ENCODE results near the gene EIF6. TPM values are rescaled to one million over a fixed set of nuclear protein-coding genes. Genes with fewer than 3 reads are reported as not detected.

EIF6 gene
- total RNA-seq, 1 experiment from 2014 or later = 180 TPM

- no peak overlapping the region for H3K27ac ChIP-seq (ENCODE audit: low read depth, low read length, poor library complexity, severe bottlenecking)
- CTCF ChIA-PET = interaction anchor here (0.6 to 1.0 kb wide), 6 partner anchors 43 to 393 kb away, joined by 3 to 5 read pairs (median 3); no protein-coding TSS in a partner anchor
Measured at GRCh38 chr20:35269055-35269781, 15.4 kb downstream of the EIF6 start.

GRCh38 chr20:35267092-35267491 lies 17.5 kb downstream of the EIF6 start:
- no TSS peak for BruUV-seq (replicated peaks)
- ChIA-PET CTCF (no interaction called here), POLR2A (ENCODE audit: low non-redundant PET) (no interaction called here)
- no peak for DNase-seq (ENCODE audit: low spot score)
- no peaks in the 10 kb centered on the region for H3K9me3 ChIP-seq (ENCODE audit: low read depth, low read length, poor library complexity, severe bottlenecking)
- TF ChIP-seq CTCF (conservative IDR thresholded peaks at IDR 0.05; ENCODE audit: low read depth, low read length) (no peak), EZH2 (IDR thresholded peaks at IDR 0.05; ENCODE audit: borderline replicate concordance, low read depth, low read length, poor library complexity, severe bottlenecking) (no peak)
- H3K4me3 ChIP-seq (ENCODE audit: low read depth, low read length, poor library complexity, severe bottlenecking) = no peak overlapping the region
- H3K4me1 ChIP-seq (ENCODE audit: insufficient read depth, low read length, poor library complexity, severe bottlenecking) = no peaks in the 10 kb centered on the region
- no peaks in the 10 kb centered on the region for H3K36me3 ChIP-seq (ENCODE audit: insufficient read depth, low read length, poor library complexity, severe bottlenecking)
- intact Hi-C loops (cut with micrococcal nuclease; ENCODE audit: unreplicated experiment) = loop anchor here (5.0 kb wide), 1 partner anchor 435 kb away; no protein-coding TSS in a partner anchor
- H3K27ac ChIP-seq (ENCODE audit: low read depth, low read length, poor library complexity, severe bottlenecking) = no peak overlapping the region
- H3K27me3 ChIP-seq (replicated peaks; ENCODE audit: insufficient read depth, low read depth, low read length, poor library complexity) = no peaks in the 10 kb centered on the region

More at GRCh38 chr20:35269055-35269781, 15.4 kb downstream of the EIF6 start:
- DNase-seq (ENCODE audit: low spot score) = peak; percentile 62
- Histone ChIP-seq H3K9me3 (ENCODE audit: low read depth, low read length, poor library complexity, severe bottlenecking) (no peaks in the 10 kb centered on the region), H3K36me3 (ENCODE audit: insufficient read depth, low read length, poor library complexity, severe bottlenecking) (no peaks in the 10 kb centered on the region), H3K4me3 (ENCODE audit: low read depth, low read length, poor library complexity, severe bottlenecking) (no peak overlapping the region), H3K4me1 (ENCODE audit: insufficient read depth, low read length, poor library complexity, severe bottlenecking) (no peaks in the 10 kb centered on the region), H3K27me3 (replicated peaks; ENCODE audit: insufficient read depth, low read depth, low read length, poor library complexity) (no peaks in the 10 kb centered on the region)
- intact Hi-C loops (cut with micrococcal nuclease; ENCODE audit: unreplicated experiment) = loop anchor here (2.0 to 5.0 kb wide), 2 partner anchors 124 to 437 kb away; no protein-coding TSS in a partner anchor
- POLR2A ChIA-PET (ENCODE audit: low non-redundant PET) = interaction anchor here (0.6 to 0.7 kb wide), 2 partner anchors 35 to 72 kb away, joined by 3 to 4 read pairs; no protein-coding TSS in a partner anchor
- BruUV-seq (replicated peaks) = no TSS peak
- TF ChIP-seq EZH2 (IDR thresholded peaks at IDR 0.05; ENCODE audit: borderline replicate concordance, low read depth, low read length, poor library complexity, severe bottlenecking) = no peak
- peak; percentile 87 for TF ChIP-seq CTCF (conservative IDR thresholded peaks at IDR 0.05; ENCODE audit: low read depth, low read length)

GRCh38 chr20:35264755-35265154 lies 19.8 kb downstream of the EIF6 start:
- Histone ChIP-seq H3K4me3 (ENCODE audit: low read depth, low read length, poor library complexity, severe bottlenecking) (no peak overlapping the region), H3K27me3 (replicated peaks; ENCODE audit: insufficient read depth, low read depth, low read length, poor library complexity) (no peaks in the 10 kb centered on the region), H3K27ac (ENCODE audit: low read depth, low read length, poor library complexity, severe bottlenecking) (no peak overlapping the region), H3K4me1 (ENCODE audit: insufficient read depth, low read length, poor library complexity, severe bottlenecking) (no peaks in the 10 kb centered on the region), H3K36me3 (ENCODE audit: insufficient read depth, low read length, poor library complexity, severe bottlenecking) (no peaks in the 10 kb centered on the region), H3K9me3 (ENCODE audit: low read depth, low read length, poor library complexity, severe bottlenecking) (no peaks in the 10 kb centered on the region)
- TF ChIP-seq CTCF (conservative IDR thresholded peaks at IDR 0.05; ENCODE audit: low read depth, low read length) = no peak
- no peak for TF ChIP-seq EZH2 (IDR thresholded peaks at IDR 0.05; ENCODE audit: borderline replicate concordance, low read depth, low read length, poor library complexity, severe bottlenecking)
- DNase-seq (ENCODE audit: low spot score) = no peak
- intact Hi-C loops (cut with micrococcal nuclease; ENCODE audit: unreplicated experiment) = loop anchor here (5.0 kb wide), 1 partner anchor 432 kb away; no protein-coding TSS in a partner anchor
- ChIA-PET POLR2A (ENCODE audit: low non-redundant PET) (no interaction called here), CTCF (interaction anchor here (0.6 kb wide), 1 partner anchor 145 kb away, joined by 14 read pairs; no protein-coding TSS in a partner anchor)
- no TSS peak for BruUV-seq (replicated peaks)
